ENCODE measurements around the gene FAM149A.

Gene FAM149A

GRCh38 chr4:186168750-186169149, 64.2 kb downstream of the FAM149A start:
- ChIA-PET CTCF (interaction anchor here (0.6 kb wide), 1 partner anchor 9 kb away, joined by 3 read pairs; no protein-coding TSS in a partner anchor), POLR2A (no interaction called here)
- TF ChIP-seq CTCF (IDR thresholded peaks at IDR 0.05; ENCODE audit: insufficient read depth, low read length, missing control alignments), result no peak
- no peak overlapping the region for H3K4me3 ChIP-seq (ENCODE audit: low read depth, low read length)
- DNase-seq (ENCODE audit: low read depth, low spot score), result no peak

- no peak for DNase-seq (ENCODE audit: low read depth, low spot score)
- no peak overlapping the region for H3K4me3 ChIP-seq (ENCODE audit: low read depth, low read length)
- TF ChIP-seq CTCF (IDR thresholded peaks at IDR 0.05; ENCODE audit: insufficient read depth, low read length, missing control alignments), result no peak
- POLR2A ChIA-PET, result no interaction called here
- CTCF ChIA-PET, result interaction anchor here (1.2 kb wide), 1 partner anchor 9 kb away, joined by 4 read pairs; no protein-coding TSS in a partner anchor
Observed at GRCh38 chr4:186169333-186169944, 64.9 kb downstream of the FAM149A start.

- CTCF ChIA-PET, result interaction anchor here (1.2 kb wide), 1 partner anchor 8 kb away, joined by 4 read pairs; no protein-coding TSS in a partner anchor
Observed at GRCh38 chr4:186169945-186170802, 65.7 kb downstream of the FAM149A start.

GRCh38 chr4:186170966-186171365, 66.5 kb downstream of the FAM149A start:
- ChIA-PET POLR2A (no interaction called here), CTCF (no interaction called here)
- no peak overlapping the region for H3K4me3 ChIP-seq (ENCODE audit: low read depth, low read length)
- no peak for DNase-seq (ENCODE audit: low read depth, low spot score)
- TF ChIP-seq CTCF (IDR thresholded peaks at IDR 0.05; ENCODE audit: insufficient read depth, low read length, missing control alignments), result no peak

More at GRCh38 chr4:186169945-186170802, 65.7 kb downstream of the FAM149A start:
- POLR2A ChIA-PET, result no interaction called here
- DNase-seq (ENCODE audit: low read depth, low spot score), result no peak
- TF ChIP-seq CTCF (IDR thresholded peaks at IDR 0.05; ENCODE audit: insufficient read depth, low read length, missing control alignments), result peak; percentile 0
- no peak overlapping the region for H3K4me3 ChIP-seq (ENCODE audit: low read depth, low read length)

GRCh38 chr4:186172546-186172945, 68.0 kb downstream of the FAM149A start:
- ChIA-PET CTCF (no interaction called here), POLR2A (no interaction called here)
- H3K4me3 ChIP-seq (ENCODE audit: low read depth, low read length), result no peak overlapping the region
- TF ChIP-seq CTCF (IDR thresholded peaks at IDR 0.05; ENCODE audit: insufficient read depth, low read length, missing control alignments), result no peak
- DNase-seq (ENCODE audit: low read depth, low spot score), result no peak

- POLR2A ChIA-PET, result no interaction called here
Observed at GRCh38 chr4:186188107-186188506, 83.6 kb downstream of the FAM149A start.

More at GRCh38 chr4:186188107-186188506, 83.6 kb downstream of the FAM149A start:
- H3K4me3 ChIP-seq (ENCODE audit: low read depth, low read length), result no peak overlapping the region
- no peak for DNase-seq (ENCODE audit: low read depth, low spot score)
- TF ChIP-seq CTCF (IDR thresholded peaks at IDR 0.05; ENCODE audit: insufficient read depth, low read length, missing control alignments), result no peak
- CTCF ChIA-PET, result no interaction called here
